Measurements from ENCODE around the gene SIRT4.

GRCh38 chr12:120292661-120293531, 9.2 kb upstream of the SIRT4 start, which contains the start of gene RNU4-1:
- TF ChIP-seq CTCF (conservative IDR thresholded peaks at IDR 0.05; ENCODE audit: low read length) (no peak), EZH2phosphoT487 (IDR thresholded peaks at IDR 0.05; ENCODE audit: borderline replicate concordance) (no peak)
